ENCODE data around the gene UMAD1.

DNA sequence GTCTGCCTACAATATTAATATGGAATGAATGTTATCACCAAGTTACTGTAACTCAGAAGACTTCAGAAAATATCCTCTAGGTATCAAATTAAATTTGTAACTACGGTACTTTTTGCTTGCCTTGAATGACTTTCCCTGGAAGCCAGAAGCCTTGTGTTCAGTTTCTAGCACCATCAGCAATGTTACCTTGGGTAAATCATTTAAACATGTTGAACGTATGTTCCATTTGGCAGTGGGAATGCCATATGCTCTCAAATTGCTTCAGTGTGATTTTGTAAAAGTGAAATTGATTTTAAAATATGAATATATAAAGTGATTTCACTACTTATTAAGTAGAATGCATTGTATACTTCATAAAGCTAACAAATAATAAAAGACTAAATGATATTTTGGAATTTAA lies 66.7 kb downstream of the UMAD1 start:
- TF ChIP-seq, protein P1, sequence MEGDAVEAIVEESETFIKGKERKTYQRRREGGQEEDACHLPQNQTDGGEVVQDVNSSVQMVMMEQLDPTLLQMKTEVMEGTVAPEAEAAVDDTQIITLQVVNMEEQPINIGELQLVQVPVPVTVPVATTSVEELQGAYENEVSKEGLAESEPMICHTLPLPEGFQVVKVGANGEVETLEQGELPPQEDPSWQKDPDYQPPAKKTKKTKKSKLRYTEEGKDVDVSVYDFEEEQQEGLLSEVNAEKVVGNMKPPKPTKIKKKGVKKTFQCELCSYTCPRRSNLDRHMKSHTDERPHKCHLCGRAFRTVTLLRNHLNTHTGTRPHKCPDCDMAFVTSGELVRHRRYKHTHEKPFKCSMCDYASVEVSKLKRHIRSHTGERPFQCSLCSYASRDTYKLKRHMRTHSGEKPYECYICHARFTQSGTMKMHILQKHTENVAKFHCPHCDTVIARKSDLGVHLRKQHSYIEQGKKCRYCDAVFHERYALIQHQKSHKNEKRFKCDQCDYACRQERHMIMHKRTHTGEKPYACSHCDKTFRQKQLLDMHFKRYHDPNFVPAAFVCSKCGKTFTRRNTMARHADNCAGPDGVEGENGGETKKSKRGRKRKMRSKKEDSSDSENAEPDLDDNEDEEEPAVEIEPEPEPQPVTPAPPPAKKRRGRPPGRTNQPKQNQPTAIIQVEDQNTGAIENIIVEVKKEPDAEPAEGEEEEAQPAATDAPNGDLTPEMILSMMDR (IDR thresholded peaks at IDR 0.05) = no peak
- TF ChIP-seq POLR2A (IDR thresholded peaks at IDR 0.05) = no peak

Data from sigmoid colon (tissue), 3 donors.